Lung microvascular endothelial cell (primary cell): ENCODE results near the gene GRIK5. TPM values are rescaled to one million over a fixed set of nuclear protein-coding genes. Genes with fewer than 3 reads are reported as not detected.

Experiments
- DNase-seq, 2 donors: peaks; one replicate each; pipeline versions ENCODE4 v3.0.0 to v3.0.0-alpha.2; 2010; ENCODE audit warnings: low read depth in 2 of 2
- total RNA-seq: library from RNA; depleted of rRNA; stranded (reverse); fragments of >200 nt; gene quantifications from 2 replicates; pipeline ENCODE4 v1.2.1, GENCODE V29; 2014

Gene GRIK5
- total RNA-seq, 1 donor from 2014 or later: not detected

DNA sequence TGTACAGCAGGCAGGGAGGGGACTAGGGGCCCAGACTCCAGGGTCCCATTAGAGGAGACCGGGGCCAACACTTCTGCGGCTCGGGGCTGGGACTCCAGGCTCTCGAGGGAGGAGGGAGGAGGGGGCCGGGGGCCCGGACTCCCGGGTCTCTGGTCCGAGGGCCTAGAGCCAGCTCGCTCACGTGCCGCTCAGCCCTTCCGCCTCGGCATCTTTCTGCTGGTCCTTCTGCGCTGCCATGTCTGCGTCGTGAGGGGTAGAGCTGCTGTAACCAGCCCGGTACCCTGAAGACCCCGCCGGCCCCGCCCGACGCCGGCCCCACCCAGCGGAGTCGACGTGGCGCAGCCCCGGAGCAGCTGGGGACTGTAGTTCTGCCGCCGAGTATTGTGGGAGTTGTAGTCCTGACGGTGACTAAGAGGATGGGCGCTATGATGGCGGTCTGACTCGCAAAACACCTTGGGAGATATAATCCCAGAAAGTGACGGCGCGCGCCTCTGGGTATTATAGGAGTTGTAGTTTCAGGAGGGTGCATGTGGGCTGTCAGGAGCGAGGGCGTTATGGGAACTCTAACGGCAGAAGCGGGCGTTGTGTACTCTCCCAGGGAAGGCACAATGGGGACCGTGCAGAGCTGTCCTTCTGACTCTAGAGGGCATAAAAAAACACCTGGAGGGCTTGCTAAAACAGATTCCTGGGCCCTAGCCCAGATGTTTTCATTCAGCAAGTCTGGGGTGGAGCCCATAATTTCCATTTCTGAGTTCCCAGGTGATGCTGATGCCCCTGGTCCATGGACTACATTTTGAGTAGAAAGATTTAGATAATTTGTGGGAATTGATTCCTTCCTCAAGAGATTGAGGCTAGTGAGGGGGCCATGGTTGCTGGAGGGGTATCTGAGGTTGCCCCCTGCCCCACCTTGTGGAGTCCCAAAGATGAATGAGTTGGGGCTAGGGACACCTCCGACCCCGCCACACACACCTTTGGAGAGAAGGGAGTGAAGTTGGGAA is 110.7 kb downstream of the GRIK5 start, which contains the start of gene RABAC1:
Gene RABAC1, minus strand, starts transcription at position 266 of the 998 bp plus-strand sequence. Its CDS starts 29 bp downstream, at position 237.
- DNase-seq: peak; percentile 88 to 92

DNA sequence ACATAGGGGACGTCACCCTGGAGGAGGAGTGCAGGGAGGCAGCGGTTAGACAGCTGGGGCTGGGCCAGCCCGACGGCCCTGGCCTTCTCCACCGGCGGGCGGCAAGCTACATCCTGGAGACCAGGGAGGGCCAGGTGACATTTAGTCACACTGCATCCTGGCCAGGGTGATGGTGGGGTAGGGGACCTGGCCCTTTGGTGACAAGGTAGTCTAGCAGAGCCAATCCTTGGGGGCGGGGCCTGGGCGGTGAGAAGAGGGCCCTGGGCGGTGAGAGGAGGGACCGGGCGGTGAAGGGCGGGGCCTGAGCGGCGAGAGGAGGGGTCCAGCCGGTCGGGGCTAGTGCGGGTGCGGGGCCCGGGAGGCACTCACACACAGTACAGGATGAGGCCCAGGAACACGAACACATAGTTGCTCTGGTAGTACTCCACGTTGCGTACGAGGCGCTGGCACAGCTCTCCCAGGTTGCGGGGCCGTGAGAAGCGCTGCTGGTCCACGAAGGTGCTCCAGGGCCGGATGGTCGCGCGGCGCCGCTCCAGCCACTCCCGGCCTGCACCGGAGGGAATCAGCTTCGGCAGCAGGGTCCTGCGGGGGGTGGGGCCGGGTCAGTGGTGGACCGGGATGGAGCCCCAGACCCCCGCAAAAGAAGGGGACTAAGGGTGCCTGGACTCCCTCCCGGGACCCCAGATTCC is 111.5 kb downstream of the GRIK5 start:
- DNase-seq: peak; percentile 69 to 84

DNA sequence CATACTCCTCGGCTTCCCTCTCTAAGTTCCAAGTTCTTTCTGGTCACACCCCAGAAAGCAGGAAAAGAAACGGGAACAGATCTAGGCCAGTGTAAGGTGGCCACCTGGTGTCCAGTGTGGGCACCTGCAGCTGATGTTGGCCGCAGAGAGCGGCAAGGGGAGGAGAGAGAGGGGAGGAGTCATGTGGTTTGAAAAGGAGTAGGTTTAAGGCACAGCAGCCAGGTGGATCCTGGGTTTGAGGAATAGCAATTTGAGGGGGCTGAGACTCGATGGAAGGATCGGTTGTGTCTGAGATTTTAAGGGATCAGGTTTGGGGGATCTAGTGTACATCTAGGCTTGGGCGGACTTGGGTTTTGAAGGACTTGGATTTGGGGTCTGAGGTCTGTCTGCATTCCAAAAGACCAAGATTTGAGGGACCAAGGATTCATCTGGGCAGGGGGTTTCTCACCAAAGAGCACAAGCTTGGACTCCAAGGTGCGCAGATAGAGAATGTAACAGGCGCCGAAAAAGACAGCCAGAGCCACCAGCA is 112.1 kb downstream of the GRIK5 start:
- peak; percentile 84 to 87 for DNase-seq

DNA sequence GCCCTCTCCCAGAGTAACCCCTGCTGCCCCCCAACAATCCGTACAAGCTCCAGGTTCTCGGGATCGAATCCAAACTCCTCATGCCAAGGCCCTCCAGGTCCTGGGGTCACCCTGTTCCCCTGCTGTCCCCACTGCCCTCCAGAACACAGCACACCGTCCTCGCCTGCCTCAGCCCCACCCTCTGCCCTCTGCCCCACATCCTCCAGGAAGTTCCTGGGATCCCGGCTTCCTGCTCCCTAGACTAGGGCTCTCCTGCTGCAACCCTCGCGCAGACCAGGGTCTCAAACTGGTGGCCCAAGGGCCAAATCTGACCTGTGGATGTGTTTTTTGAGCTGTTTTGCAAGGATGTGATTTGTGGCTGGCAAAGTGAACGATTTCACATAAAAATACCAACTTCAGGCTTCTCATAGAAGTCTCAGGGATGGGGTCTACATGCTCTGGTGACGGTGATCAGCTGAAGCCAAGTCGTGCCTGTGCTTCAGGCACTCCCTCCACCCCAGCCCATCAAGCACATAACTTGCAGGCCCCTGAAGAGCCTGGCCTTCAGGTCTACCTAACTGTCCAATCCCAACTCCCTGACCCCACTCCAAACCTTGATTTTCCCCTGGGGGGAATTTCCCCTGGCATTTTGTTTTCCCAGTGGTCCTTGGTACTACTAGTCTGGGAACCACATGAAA is 112.7 kb downstream of the GRIK5 start:
- DNase-seq: no peak

DNA sequence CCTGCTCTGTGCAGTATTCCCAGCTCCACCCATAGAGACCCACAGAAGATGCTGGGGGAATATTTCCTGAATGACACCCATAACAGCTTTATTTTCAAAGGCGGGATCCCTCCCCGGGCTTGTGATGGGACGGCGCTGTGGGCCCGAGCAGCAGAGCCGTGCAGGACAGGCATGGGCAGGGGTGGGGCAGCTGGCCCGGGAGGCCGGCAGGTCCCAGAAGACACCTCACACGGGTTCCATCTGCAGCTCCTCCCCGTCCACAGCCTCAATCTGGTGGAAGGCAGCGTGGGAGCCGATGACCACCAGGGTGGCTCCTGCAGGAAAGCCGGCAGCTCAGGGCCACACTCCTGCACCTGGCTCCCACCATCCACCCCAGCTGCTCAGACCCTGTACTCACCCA is 113.4 kb downstream of the GRIK5 start:
- DNase-seq: no peak

DNA sequence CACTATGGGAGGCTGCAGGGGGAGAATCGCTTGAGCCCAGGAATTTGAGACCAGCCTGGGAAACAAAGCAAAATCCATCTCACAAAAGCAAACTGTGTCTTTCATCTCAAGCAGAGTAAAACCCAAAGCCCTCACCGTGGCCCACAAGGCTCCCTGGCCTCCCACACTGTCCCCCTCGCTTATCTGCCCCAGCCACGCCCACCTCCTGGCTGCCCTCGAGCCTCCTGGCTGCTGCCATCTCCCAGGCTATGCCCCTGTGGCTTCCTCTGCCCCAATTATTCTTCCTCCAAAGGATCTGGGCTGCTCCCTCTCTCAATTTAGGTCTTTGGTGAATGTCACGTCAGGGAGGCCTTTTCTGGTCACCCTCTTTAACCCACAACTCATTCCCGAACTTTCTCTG is 114.5 kb downstream of the GRIK5 start:
- DNase-seq: no peak

DNA sequence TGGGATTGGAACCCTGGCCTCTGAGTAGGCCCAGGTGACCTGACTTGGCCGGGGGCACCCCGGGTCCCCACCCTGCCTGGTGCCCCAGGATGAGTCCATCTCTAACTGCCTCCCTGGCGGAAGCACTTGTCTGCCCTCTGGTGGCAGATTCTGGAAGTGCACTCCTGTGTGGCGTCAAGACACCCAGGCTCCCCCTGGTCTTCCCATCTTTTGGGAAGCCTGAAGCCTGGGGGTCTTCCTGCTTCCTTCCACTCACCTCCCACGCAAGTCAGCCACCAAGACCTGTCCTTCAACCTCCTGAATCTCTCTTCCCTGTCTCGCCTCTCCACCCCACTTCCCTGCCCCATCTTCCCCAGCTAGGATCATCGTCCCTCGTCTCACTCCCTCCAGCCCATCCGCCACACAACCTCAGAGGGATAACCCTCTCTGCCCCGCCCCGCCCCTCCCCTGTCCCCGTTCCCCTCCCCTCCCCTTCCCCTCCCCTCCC is 118.3 kb downstream of the GRIK5 start:
- DNase-seq: peak; percentile 59 to 74

Other genes with a start within 250 kb of the GRIK5 start
- gene LYPD4, start 225.5 kb downstream of the GRIK5 start, total RNA-seq: not detected in 2 replicates
- gene DMRTC2, start 225.2 kb downstream of the GRIK5 start, total RNA-seq: not detected in 2 replicates
- gene RPS19, start 210.0 kb downstream of the GRIK5 start, total RNA-seq: 1,113 and 1,209 TPM in 2 replicates
- not detected in 2 replicates for gene CD79A, start 192.9 kb downstream of the GRIK5 start, total RNA-seq
- 24.0 and 34.7 TPM in 2 replicates for gene ARHGEF1, start 187.0 kb downstream of the GRIK5 start, total RNA-seq
- gene ERFL, start 141.8 kb downstream of the GRIK5 start, total RNA-seq: not detected in 2 replicates
- gene RABAC1, start 110.9 kb downstream of the GRIK5 start, total RNA-seq: 125 and 173 TPM in 2 replicates
- gene ATP1A3, start 76.0 kb downstream of the GRIK5 start, total RNA-seq: under 0.01 TPM in 1 of 2 replicates, not detected in the other
- gene ZNF574, start 6.0 kb upstream of the GRIK5 start, total RNA-seq: 6.3 and 9.1 TPM in 2 replicates
- 0.20 and 0.22 TPM in 2 replicates for gene POU2F2, start 62.2 kb upstream of the GRIK5 start, total RNA-seq
- 15.0 and 18.3 TPM in 2 replicates for gene DEDD2, start 147.5 kb upstream of the GRIK5 start, total RNA-seq
- 4.6 and 6.5 TPM in 2 replicates for gene ZNF526, start 150.1 kb upstream of the GRIK5 start, total RNA-seq
- gene GSK3A, start 172.4 kb upstream of the GRIK5 start, total RNA-seq: 8.3 and 11.3 TPM in 2 replicates
- gene ERF, start 184.9 kb upstream of the GRIK5 start, total RNA-seq: 17.9 and 19.2 TPM in 2 replicates
- gene CIC, start 199.0 kb upstream of the GRIK5 start, total RNA-seq: 9.3 and 10.0 TPM in 2 replicates
- gene PRR19, start 231.9 kb upstream of the GRIK5 start, total RNA-seq: 0.20 and 0.44 TPM in 2 replicates
- gene PAFAH1B3, start 232.4 kb upstream of the GRIK5 start, total RNA-seq: 26.8 and 29.6 TPM in 2 replicates
- not detected in 2 replicates for gene TMEM145, start 243.1 kb upstream of the GRIK5 start, total RNA-seq